Kidney (tissue), 14 donors: ENCODE measurements around the gene NAP1L4. TPM values are rescaled to one million over a fixed set of nuclear protein-coding genes. Genes with fewer than 3 reads are reported as not detected.
A peak's percentile ranks its signal among the peaks of the same experiment; 100 is the strongest.

Experiments used
- DNase-seq, 5 donors: peaks; one replicate each; pipeline ENCODE4 v3.0.0-alpha.2; 2013 to 2020
- FAIRE-seq: peaks from 2 replicates; lab custom pipeline; 2012; peaks lifted over from hg19 to GRCh38; lab: Jason Lieb, UNC
- H3K27ac ChIP-seq, 2 donors: one replicate each; pipeline ENCODE4 v1.7.0; 2013; ENCODE audit warnings: low read depth in 2 of 2, low read length in 2 of 2, inconsistent platforms in 1 of 2
- H3K27me3 ChIP-seq: one replicate; pipeline ENCODE4 v1.7.1; 2013; ENCODE audit warnings: low read length, inconsistent platforms; ENCODE audit not compliant: control insufficient read depth, insufficient read depth
- H3K36me3 ChIP-seq, 3 donors: one replicate each; pipeline versions ENCODE4 v1.7.0 to v1.7.1; 2013; ENCODE audit warnings: low read length in 3 of 3, control low read depth in 1 of 3, inconsistent platforms in 1 of 3; ENCODE audit not compliant: insufficient read depth in 3 of 3, control insufficient read depth in 2 of 3
- H3K4me1 ChIP-seq, 3 donors: one replicate each; pipeline versions ENCODE4 v1.7.0 to v1.7.1; 2013; ENCODE audit warnings: low read length in 3 of 3, inconsistent platforms in 1 of 3, low read depth in 1 of 3; ENCODE audit not compliant: control insufficient read depth in 2 of 3, insufficient read depth in 2 of 3
- H3K4me3 ChIP-seq, 3 donors: one replicate each; pipeline versions ENCODE4 v1.7.0 to v1.8.1; 2013; ENCODE audit warnings: low read length in 3 of 3, control low read depth in 1 of 3, inconsistent platforms in 1 of 3
- H3K9ac ChIP-seq, 3 donors: one replicate each; pipeline versions ENCODE4 v1.7.0 to v1.7.1; 2013; ENCODE audit warnings: low read length in 3 of 3, control low read depth in 1 of 3, inconsistent platforms in 1 of 3
- H3K9me3 ChIP-seq, 3 donors: one replicate each; pipeline versions ENCODE4 v1.7.0 to v1.7.1; 2013; ENCODE audit warnings: low read length in 3 of 3, control low read depth in 1 of 3, inconsistent platforms in 1 of 3; ENCODE audit not compliant: control insufficient read depth in 2 of 3, insufficient read depth in 1 of 3
- intact Hi-C: fragments of 100-400 bp; cut with DNase I; formaldehyde crosslinking; loops from one replicate; pipeline ENCODE4 v1.11.1; 2022
- polyA plus RNA-seq: library from polyadenylated mRNA; stranded (reverse); fragments of 350-450 nt; fragmentation: Illumina TruSeq; extraction: RNeasy Lipid Tissue Mini Kit (QIAGEN cat#74804); gene quantifications from one replicate; pipeline ENCODE4 v1.2.3, GENCODE V29; 2014; ENCODE audit warnings: low read depth, low replicate concordance; ENCODE audit not compliant: insufficient read depth
- total RNA-seq: library from RNA; stranded (reverse); fragmentation: NEBNext Ultra II Directional; extraction: Animal tissue kit (Norgen Biotek cat#: 25700); gene quantifications from one replicate; pipeline ENCODE4 v1.2.1, GENCODE V29; 2021
- TF ChIP-seq, protein P1 (sequence below): IDR thresholded peaks from 3 replicates; pipeline ENCODE4 v1.5.1; 2012; ENCODE audit warnings: mild to moderate bottlenecking, moderate library complexity, borderline replicate concordance; ENCODE audit not compliant: insufficient read depth; ENCODE audit errors: extremely low read depth
- donor health status: control.
- donor health status: control.
- donor health status: control.
- donor health status: control.
- donor health status: control.
- donor health status: DM: yes; HTN: yes; CAD: no.
- donor health status: Normal renal cell carcinoma (clear cell type).

Gene NAP1L4
- total and polyA plus RNA-seq, 2 donors from 2014 or later, result 120 to 133 TPM

DNA sequence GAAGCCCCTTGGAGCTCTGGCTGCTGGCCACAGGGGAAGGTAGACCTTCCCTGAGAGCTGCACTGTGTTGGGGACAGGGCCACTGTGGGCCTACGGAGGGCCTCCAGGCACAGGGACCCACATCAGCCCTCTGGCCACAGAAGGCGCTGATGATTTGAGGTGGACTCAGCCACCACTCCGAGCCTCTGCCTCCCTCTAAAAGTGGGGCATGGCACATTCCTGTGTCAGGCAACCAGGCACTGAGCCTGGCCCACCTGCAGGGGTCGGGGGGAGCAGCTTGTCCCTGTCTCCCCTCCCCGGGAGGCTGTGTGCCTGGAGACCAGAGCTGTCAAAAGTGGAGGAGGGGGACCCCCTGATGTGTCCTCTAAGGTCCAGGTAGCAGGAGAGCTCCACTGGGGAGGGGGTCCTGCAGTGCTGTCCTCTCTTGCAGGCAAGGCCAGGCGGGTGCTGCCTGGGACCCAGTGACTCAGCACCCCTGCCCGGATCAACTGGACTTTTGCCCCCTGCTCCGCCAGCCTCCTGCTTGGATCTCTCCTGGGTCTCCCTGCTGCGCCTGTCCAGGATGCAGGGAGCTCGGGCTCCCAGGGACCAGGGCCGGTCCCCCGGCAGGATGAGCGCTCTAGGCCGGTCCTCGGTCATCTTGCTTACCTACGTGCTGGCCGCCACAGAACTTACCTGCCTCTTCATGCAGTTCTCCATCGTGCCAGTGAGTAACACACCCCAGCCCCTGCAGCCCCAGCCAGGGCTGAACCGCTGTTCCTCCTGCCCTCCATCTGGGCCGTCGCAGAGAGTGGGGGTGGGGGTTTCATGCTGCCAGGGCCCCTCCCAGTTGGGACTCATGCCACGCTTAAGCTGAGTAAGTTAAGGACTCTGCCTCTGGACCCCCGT, 89.1 kb downstream of the NAP1L4 start:
- H3K9me3 ChIP-seq, result no peaks in the 10 kb centered on the region
- no peaks in the 10 kb centered on the region for H3K36me3 ChIP-seq
- TF ChIP-seq, protein P1, sequence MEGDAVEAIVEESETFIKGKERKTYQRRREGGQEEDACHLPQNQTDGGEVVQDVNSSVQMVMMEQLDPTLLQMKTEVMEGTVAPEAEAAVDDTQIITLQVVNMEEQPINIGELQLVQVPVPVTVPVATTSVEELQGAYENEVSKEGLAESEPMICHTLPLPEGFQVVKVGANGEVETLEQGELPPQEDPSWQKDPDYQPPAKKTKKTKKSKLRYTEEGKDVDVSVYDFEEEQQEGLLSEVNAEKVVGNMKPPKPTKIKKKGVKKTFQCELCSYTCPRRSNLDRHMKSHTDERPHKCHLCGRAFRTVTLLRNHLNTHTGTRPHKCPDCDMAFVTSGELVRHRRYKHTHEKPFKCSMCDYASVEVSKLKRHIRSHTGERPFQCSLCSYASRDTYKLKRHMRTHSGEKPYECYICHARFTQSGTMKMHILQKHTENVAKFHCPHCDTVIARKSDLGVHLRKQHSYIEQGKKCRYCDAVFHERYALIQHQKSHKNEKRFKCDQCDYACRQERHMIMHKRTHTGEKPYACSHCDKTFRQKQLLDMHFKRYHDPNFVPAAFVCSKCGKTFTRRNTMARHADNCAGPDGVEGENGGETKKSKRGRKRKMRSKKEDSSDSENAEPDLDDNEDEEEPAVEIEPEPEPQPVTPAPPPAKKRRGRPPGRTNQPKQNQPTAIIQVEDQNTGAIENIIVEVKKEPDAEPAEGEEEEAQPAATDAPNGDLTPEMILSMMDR, result no peak
- peaks cover 0 to 27% (median 25%) of the 10 kb centered on the region in 3 donors for H3K4me1 ChIP-seq
- peak overlapping the region in 2 of 3 donors; percentile 43 to 70 for H3K4me3 ChIP-seq
- no peaks in the 10 kb centered on the region for H3K27me3 ChIP-seq
- DNase-seq (peak in 1 of 5 donors; percentile 71), FAIRE-seq (no peak)
- H3K9ac ChIP-seq, result peak overlapping the region in 1 of 3 donors; percentile 73
- H3K27ac ChIP-seq, result peak overlapping the region; percentile 78 to 83
- intact Hi-C loops, result no loop called here

DNA sequence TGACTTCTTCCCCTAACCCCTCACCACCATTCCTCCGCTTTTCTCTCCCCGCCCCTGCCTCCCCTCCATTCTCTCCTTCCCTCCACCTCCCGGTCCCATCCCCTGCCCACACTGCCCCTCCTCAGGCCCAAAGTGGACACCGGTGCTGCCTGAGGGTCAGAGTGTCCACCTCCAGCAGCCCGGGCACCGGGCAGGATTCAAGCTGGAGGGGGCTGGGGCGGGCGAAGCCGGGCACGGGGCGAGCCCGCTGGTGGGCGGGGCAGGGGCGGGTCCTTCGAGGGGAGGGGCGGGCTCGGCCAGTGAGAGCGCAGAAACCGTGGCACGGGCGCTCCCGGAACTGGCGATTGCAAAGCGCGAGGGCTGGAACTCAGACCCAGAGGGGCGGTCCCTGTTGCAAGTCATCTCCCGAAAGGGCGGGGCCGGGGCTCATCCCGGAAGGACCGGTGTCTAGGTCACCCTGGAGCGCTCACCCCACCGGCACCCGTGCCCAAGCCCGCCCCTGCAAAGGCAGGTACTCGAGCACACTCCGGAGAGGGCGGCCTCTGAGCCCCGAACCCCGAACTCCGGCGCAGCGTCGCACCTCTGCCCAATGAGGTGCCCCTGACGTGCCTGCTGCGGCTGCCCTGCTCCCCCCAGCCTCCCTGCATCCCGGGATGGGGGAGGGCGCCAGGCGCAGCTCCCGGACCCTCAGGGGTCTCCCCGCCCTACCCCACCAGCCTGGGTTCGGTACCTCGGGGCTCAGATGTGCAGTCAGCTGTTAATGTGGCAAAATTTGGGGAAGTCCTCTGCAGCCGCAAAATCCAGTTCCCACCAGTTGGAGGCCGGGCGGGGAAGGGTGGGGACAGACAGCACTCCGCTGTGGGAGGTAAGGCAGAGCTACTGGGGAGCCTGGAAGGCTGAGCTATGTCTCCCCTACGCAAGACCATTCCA, 90.0 kb downstream of the NAP1L4 start:
- FAIRE-seq, result no peak
- TF ChIP-seq, protein P1, result no peak
- peak; percentile 87 to 99 (median 94) for DNase-seq
- H3K4me1 ChIP-seq, result peaks cover 0 to 27% (median 25%) of the 10 kb centered on the region in 3 donors
- peak overlapping the region in 1 of 3 donors; percentile 75 for H3K9ac ChIP-seq
- intact Hi-C loops, result no loop called here
- H3K9me3 ChIP-seq, result no peaks in the 10 kb centered on the region
- H3K27ac ChIP-seq, result peak overlapping the region; percentile 82 to 83
- H3K27me3 ChIP-seq, result no peaks in the 10 kb centered on the region
- peak overlapping the region in 2 of 3 donors; percentile 43 to 70 for H3K4me3 ChIP-seq
- H3K36me3 ChIP-seq, result no peaks in the 10 kb centered on the region

DNA sequence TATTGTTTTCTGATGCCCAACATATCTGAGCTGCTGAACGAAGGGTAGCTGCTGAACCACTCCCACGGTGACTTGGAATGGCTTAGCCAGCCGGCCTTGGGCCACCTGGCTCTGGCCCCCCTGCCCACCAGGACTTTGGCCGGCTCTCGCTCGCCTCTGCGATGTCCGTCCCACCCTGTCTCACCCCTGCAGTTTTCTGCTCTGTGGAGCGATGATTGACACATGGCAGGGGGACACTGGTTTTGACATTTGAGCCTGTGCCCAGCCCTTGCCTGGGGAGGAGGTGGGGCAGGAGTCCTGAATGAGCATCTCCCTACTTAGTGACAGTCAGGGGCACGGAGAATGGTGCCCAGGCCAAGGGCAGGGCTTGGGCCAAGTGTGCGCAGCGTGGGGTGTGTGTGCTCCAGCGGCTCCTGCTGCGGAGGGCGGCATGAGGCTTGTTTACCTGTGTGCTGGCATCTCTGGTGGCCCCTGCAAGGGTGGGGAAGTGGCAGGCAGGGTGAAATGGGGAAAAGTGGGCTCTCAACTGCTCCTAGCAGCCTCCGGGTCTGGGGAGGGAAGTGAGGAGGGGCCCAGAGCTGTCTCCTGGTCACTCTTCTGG, 90.8 kb downstream of the NAP1L4 start:
- intact Hi-C loops, result no loop called here
- Histone ChIP-seq H3K36me3 (no peaks in the 10 kb centered on the region), H3K4me1 (peaks cover 0 to 27% (median 25%) of the 10 kb centered on the region in 3 donors), H3K27me3 (no peaks in the 10 kb centered on the region), H3K4me3 (peak overlapping the region in 1 of 3 donors; percentile 52), H3K9me3 (no peaks in the 10 kb centered on the region), H3K27ac (peak overlapping the region; percentile 72 to 82), H3K9ac (peak overlapping the region in 2 of 3 donors; percentile 44 to 75)
- no peak for FAIRE-seq
- DNase-seq, result no peak
- TF ChIP-seq, protein P1, result no peak
